Fibroblast of lung (primary cell): ENCODE measurements around the gene ALS2CL. TPM values are rescaled to one million over a fixed set of nuclear protein-coding genes. Genes with fewer than 3 reads are reported as not detected.

Experiments used
- DNase-seq, 2 donors: peaks; one replicate each; pipeline versions ENCODE4 v3.0.0 to v3.0.0-alpha.2; 2010; ENCODE audit warnings: low read depth in 2 of 2
- H2AFZ ChIP-seq: 2 replicates; pipeline ENCODE4 v1.5.1; 2012; ENCODE audit warnings: low read length, control low read depth, inconsistent platforms
- H3K27ac ChIP-seq: 2 replicates; pipeline ENCODE4 v1.5.1; 2011; ENCODE audit warnings: low read length, control low read depth; ENCODE audit not compliant: insufficient read depth
- H3K27me3 ChIP-seq: 2 replicates; pipeline ENCODE4 v1.5.1; 2011; ENCODE audit warnings: mild to moderate bottlenecking, low read length; ENCODE audit not compliant: control insufficient read depth, insufficient read depth
- H3K36me3 ChIP-seq: 2 replicates; pipeline ENCODE4 v1.5.1; 2011; ENCODE audit warnings: low read length; ENCODE audit not compliant: control insufficient read depth, insufficient read depth
- H3K4me1 ChIP-seq: 2 replicates; pipeline ENCODE4 v1.5.1; 2011; ENCODE audit warnings: low read length; ENCODE audit not compliant: control insufficient read depth, insufficient read depth; ENCODE audit errors: extremely low read depth
- H3K4me2 ChIP-seq: 2 replicates; pipeline ENCODE4 v1.5.1; 2011; ENCODE audit warnings: low read length, control low read depth; ENCODE audit not compliant: insufficient read depth; ENCODE audit errors: extremely low read depth
- H3K4me3 ChIP-seq, 4 experiments: fragments of 200-600 bp in 1 of 4; sonication (generic) in 1 of 4; replicated peaks in 1 of 4; 2 replicates each; pipeline ENCODE4 v1.5.1; 2011 to 2016; ENCODE audit warnings: low read length in 4 of 4, low read depth in 3 of 4, mild to moderate bottlenecking in 3 of 4, control low read depth in 2 of 4, inconsistent platforms in 1 of 4, mixed read lengths in 1 of 4; ENCODE audit not compliant: insufficient read depth in 1 of 4; ENCODE audit errors: control extremely low read depth in 1 of 4
- H3K79me2 ChIP-seq: 2 replicates; pipeline ENCODE4 v1.5.1; 2012; ENCODE audit warnings: mild to moderate bottlenecking, low read length, inconsistent platforms; ENCODE audit not compliant: control insufficient read depth, insufficient read depth
- H3K9ac ChIP-seq: 2 replicates; pipeline ENCODE4 v1.5.1; 2011; ENCODE audit warnings: mild to moderate bottlenecking, low read length, control low read depth; ENCODE audit not compliant: insufficient read depth
- H3K9me3 ChIP-seq: 2 replicates; pipeline ENCODE4 v1.5.1; 2012; ENCODE audit warnings: low read depth, low read length; ENCODE audit not compliant: control insufficient read depth, insufficient read depth
- H4K20me1 ChIP-seq: 2 replicates; pipeline ENCODE4 v1.5.1; 2011; ENCODE audit warnings: low read length; ENCODE audit not compliant: control insufficient read depth, insufficient read depth; ENCODE audit errors: extremely low read depth
- EZH2 ChIP-seq: IDR thresholded peaks from 2 replicates; pipeline ENCODE4 v1.5.1; 2012; ENCODE audit warnings: low read length, control low read depth, mild to moderate bottlenecking; ENCODE audit errors: missing control alignments
- polyA plus RNA-seq, 2 donors: library from polyadenylated mRNA; depleted of rRNA in 1 of 2; stranded (reverse) in 1 of 2; unstranded in 1 of 2; fragments of >200 nt; gene quantifications; 2 replicates each; pipeline ENCODE4 v1.2.1, GENCODE V29; 2011 to 2012; ENCODE audit warnings: missing spikeins in 1 of 2
- total RNA-seq: library from RNA; depleted of rRNA; stranded (reverse); fragments of >200 nt; gene quantifications from 2 replicates; pipeline ENCODE4 v1.2.1, GENCODE V29; 2014
- TF ChIP-seq, protein P1 (sequence below), 2 donors: IDR thresholded peaks in 1 of 2; conservative IDR thresholded peaks in 1 of 2; 1 replicate in 1 of 2; 2 replicates in 1 of 2; pipeline ENCODE4 v1.5.1; 2011 to 2012; ENCODE audit warnings: low read length in 2 of 2, control low read depth in 1 of 2, inconsistent platforms in 1 of 2, low read depth in 1 of 2, mild to moderate bottlenecking in 1 of 2

ALS2CL gene
- total and polyA plus RNA-seq, 2 donors (not counting 1 experiment from before 2014, with no cell fraction given): 4.4 to 19.7 TPM

DNA sequence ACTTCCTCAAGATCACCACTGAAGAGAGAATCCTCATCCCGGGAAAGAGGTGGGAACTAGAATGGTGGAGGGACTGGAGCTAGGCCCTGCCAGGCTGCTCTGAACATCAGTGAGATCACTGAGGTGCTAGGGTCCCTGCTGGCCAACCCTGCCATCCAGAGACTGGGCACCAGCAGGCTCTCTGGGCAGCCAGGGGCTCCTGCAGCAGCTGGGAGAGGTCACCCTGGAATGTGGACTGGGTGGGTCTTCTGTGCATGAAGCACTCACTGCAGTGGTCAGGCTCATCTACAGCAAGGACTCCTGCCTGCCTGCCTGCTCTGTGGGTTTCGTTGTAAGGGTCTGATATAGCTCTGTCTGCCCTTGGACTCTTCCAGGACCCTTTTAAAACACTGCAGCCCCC lies 24.9 kb downstream of the ALS2CL start:
- no peaks in the 10 kb centered on the region for H3K79me2 ChIP-seq
- no peak overlapping the region for H3K4me3 ChIP-seq
- no peak for TF ChIP-seq EZH2
- TF ChIP-seq, protein P1, sequence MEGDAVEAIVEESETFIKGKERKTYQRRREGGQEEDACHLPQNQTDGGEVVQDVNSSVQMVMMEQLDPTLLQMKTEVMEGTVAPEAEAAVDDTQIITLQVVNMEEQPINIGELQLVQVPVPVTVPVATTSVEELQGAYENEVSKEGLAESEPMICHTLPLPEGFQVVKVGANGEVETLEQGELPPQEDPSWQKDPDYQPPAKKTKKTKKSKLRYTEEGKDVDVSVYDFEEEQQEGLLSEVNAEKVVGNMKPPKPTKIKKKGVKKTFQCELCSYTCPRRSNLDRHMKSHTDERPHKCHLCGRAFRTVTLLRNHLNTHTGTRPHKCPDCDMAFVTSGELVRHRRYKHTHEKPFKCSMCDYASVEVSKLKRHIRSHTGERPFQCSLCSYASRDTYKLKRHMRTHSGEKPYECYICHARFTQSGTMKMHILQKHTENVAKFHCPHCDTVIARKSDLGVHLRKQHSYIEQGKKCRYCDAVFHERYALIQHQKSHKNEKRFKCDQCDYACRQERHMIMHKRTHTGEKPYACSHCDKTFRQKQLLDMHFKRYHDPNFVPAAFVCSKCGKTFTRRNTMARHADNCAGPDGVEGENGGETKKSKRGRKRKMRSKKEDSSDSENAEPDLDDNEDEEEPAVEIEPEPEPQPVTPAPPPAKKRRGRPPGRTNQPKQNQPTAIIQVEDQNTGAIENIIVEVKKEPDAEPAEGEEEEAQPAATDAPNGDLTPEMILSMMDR (conservative IDR thresholded peaks at IDR 0.05 in 1 of 2, IDR thresholded peaks at IDR 0.05 in 1 of 2; ENCODE audit: low read depth in 1 of 2, low read length in 2 of 2): no peak
- no peak overlapping the region for H3K4me2 ChIP-seq
- H3K36me3 ChIP-seq: no peaks in the 10 kb centered on the region
- H3K9me3 ChIP-seq: no peaks in the 10 kb centered on the region
- no peaks in the 10 kb centered on the region for H3K27me3 ChIP-seq
- H3K9ac ChIP-seq: no peak overlapping the region
- no peaks in the 10 kb centered on the region for H3K4me1 ChIP-seq
- H2AFZ ChIP-seq: no peak overlapping the region
- no peak overlapping the region for H3K27ac ChIP-seq
- H4K20me1 ChIP-seq: no peaks in the 10 kb centered on the region
- DNase-seq: no peak

DNA sequence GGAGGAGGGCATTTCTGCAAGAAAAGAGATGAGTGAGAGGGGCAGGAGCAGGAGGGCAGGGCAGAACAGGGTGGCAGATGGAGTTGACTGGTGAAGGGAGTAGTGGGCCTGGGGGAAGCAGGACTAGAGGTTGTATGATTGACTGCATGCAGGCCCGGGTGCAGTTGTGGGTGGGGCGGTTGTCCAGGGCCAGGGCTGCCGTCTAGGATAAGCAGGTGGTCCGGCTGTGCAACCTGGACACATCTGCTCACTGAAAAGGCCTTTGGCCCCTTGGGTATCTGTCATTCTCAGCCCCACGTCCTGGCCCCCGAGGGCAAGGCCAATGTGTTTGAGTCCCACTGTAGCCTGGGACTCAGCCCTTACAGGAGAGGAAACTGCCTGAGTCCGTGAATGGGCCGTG lies 25.4 kb downstream of the ALS2CL start:
- H3K79me2 ChIP-seq: no peaks in the 10 kb centered on the region
- no peaks in the 10 kb centered on the region for H3K36me3 ChIP-seq
- no peaks in the 10 kb centered on the region for H4K20me1 ChIP-seq
- H3K27me3 ChIP-seq: no peaks in the 10 kb centered on the region
- TF ChIP-seq EZH2: no peak
- TF ChIP-seq, protein P1 (conservative IDR thresholded peaks at IDR 0.05 in 1 of 2, IDR thresholded peaks at IDR 0.05 in 1 of 2; ENCODE audit: low read depth in 1 of 2, low read length in 2 of 2): no peak
- no peaks in the 10 kb centered on the region for H3K9me3 ChIP-seq
- H3K4me2 ChIP-seq: no peak overlapping the region
- no peak overlapping the region for H3K4me3 ChIP-seq
- no peak overlapping the region for H3K9ac ChIP-seq
- H3K4me1 ChIP-seq: no peaks in the 10 kb centered on the region
- DNase-seq: no peak
- no peak overlapping the region for H2AFZ ChIP-seq
- no peak overlapping the region for H3K27ac ChIP-seq

DNA sequence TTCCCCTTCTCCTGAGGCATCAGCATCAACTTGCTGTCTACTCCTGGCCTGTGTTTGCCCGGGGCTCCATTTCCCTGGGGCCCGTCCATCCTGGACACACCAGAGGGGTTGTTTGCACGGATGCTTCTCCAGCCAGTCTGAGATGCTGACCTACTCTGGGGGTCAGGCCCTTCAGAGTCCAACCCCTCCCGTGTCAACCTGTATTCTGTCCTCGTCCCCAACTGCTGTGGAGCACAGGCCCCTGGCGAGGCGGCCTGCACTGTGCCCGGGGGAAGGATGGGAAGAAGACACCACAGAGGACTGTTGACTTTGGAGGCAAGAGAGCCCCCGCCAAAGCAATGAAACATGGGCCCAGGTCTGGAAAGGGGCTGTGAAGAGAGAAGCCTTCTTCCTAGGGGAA lies 25.8 kb downstream of the ALS2CL start:
- Histone ChIP-seq H3K4me3 (no peak overlapping the region), H3K79me2 (no peaks in the 10 kb centered on the region), H3K36me3 (no peaks in the 10 kb centered on the region), H3K27ac (no peak overlapping the region), H3K4me2 (no peak overlapping the region), H4K20me1 (no peaks in the 10 kb centered on the region), H2AFZ (no peak overlapping the region), H3K9me3 (no peaks in the 10 kb centered on the region), H3K9ac (no peak overlapping the region), H3K4me1 (no peaks in the 10 kb centered on the region), H3K27me3 (no peaks in the 10 kb centered on the region)
- TF ChIP-seq, protein P1 (conservative IDR thresholded peaks at IDR 0.05 in 1 of 2, IDR thresholded peaks at IDR 0.05 in 1 of 2; ENCODE audit: low read depth in 1 of 2, low read length in 2 of 2): no peak
- no peak for TF ChIP-seq EZH2
- no peak for DNase-seq
